ES-I3 (cell line): Measurements from ENCODE around the gene CAMK4.

Experiments used
- H3K36me3 ChIP-seq: 2 replicates; pipeline ENCODE4 v1.6.1; 2013; ENCODE audit warnings: mild to moderate bottlenecking, low read length, control low read depth, moderate library complexity; ENCODE audit not compliant: insufficient read depth
- H3K4me1 ChIP-seq: 2 replicates; pipeline ENCODE4 v1.6.1; 2013; ENCODE audit warnings: mild to moderate bottlenecking, control low read depth, low read length; ENCODE audit not compliant: insufficient read depth
- H3K9ac ChIP-seq: 2 replicates; pipeline ENCODE4 v1.6.1; 2013; ENCODE audit warnings: low read depth, mild to moderate bottlenecking, low read length, moderate library complexity
- H3K9me3 ChIP-seq: 2 replicates; pipeline ENCODE4 v1.6.1; 2013; ENCODE audit warnings: mild to moderate bottlenecking, low read length, moderate library complexity; ENCODE audit not compliant: control insufficient read depth, insufficient read depth

The CAMK4 gene

DNA sequence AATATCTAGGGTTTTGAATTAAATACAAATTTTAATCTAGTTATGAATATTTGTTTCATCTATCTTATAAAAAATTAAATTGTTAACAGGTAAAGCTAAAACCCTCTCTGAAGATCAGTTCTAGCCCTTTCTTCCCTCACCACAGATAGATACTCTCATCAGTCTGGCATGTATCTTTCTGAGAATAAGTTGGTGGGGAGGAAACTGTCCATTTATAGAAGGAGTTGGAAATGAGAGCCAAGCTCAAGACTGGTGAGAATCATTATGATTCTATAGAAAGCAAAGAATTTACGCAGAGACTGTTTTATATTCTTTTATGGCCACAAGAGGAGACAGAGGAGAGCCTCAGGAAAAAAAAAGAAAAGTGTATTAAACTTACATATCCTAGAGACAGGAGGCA lies 229.1 kb downstream of the CAMK4 start:
- no peak overlapping the region for H3K9ac ChIP-seq
- H3K9me3 ChIP-seq, result no peaks in the 10 kb centered on the region
- no peaks in the 10 kb centered on the region for H3K36me3 ChIP-seq

DNA sequence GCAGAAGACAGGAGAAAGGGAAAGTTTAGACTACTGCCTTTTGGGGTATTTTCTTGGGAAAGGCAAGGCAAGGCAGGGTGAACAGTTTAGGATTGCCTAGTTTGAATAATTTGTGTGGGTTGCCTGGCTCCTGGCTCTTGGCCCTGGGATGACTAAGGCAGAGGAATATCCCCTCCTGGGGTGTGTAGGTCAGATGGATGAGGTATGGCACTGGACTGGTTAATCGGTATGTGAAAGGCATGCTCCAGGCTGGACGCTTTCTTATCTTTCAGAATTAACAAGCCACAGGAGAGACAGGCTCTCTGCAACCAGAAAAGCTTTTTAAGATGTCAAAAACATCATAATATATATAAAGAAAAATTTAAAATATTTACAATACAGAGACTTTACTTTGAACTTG lies 229.6 kb downstream of the CAMK4 start:
- Histone ChIP-seq H3K9ac (no peak overlapping the region), H3K36me3 (no peaks in the 10 kb centered on the region), H3K9me3 (no peaks in the 10 kb centered on the region), H3K4me1 (no peaks in the 10 kb centered on the region)

More for the DNA sequence above, 229.1 kb downstream of the CAMK4 start:
- H3K4me1 ChIP-seq, result no peaks in the 10 kb centered on the region

GRCh38 chr5:111454198-111454622 lies 230.0 kb downstream of the CAMK4 start:
- H3K36me3 ChIP-seq, result no peaks in the 10 kb centered on the region
- no peak overlapping the region for H3K9ac ChIP-seq
- H3K4me1 ChIP-seq, result no peaks in the 10 kb centered on the region

DNA sequence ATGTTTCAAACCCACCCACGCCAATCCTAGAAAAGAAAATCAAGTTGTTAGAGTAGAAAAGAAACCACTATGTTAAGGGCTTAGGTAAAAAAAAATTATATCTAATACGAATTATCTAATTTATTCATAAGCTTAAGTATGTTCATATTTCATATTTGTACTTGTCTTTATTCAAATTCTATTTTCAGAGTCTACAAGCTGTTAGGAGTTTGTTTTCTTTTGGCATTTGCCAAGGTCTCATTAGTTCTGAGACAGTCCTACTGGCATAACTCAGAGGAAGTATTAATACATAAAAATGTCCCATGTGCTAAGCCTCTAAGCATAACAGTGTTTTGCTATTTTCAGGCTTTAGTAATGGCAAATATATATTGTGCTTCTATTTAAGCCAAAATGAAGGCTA lies 230.6 kb downstream of the CAMK4 start:
- Histone ChIP-seq H3K9ac (no peak overlapping the region), H3K36me3 (no peaks in the 10 kb centered on the region), H3K4me1 (no peaks in the 10 kb centered on the region), H3K9me3 (no peaks in the 10 kb centered on the region)

More at GRCh38 chr5:111454198-111454622, 230.0 kb downstream of the CAMK4 start:
- H3K9me3 ChIP-seq, result no peaks in the 10 kb centered on the region

DNA sequence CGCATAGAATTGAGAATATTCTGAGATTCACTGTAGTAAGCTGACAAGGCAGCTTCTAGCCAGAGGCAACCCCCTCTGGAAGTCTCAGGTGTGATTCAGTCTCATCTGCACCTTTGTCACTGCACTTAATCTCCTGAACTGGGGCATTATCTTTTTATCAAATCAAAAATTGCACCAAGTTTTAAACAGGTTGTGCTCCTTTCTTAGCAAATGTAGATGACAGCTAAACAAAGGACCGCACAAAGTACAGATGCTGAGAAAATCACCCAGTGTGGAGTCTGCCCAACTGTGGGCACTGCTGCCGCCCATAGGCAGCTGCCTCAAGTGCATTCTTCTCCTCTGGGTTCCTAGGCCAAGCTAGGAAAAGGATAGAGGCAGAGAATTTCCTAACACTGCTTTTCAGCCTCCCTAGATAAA lies 237.1 kb downstream of the CAMK4 start:
- no peaks in the 10 kb centered on the region for H3K36me3 ChIP-seq
- H3K9me3 ChIP-seq, result no peaks in the 10 kb centered on the region
- no peak overlapping the region for H3K9ac ChIP-seq
- peaks cover 5% of the 10 kb centered on the region for H3K4me1 ChIP-seq

DNA sequence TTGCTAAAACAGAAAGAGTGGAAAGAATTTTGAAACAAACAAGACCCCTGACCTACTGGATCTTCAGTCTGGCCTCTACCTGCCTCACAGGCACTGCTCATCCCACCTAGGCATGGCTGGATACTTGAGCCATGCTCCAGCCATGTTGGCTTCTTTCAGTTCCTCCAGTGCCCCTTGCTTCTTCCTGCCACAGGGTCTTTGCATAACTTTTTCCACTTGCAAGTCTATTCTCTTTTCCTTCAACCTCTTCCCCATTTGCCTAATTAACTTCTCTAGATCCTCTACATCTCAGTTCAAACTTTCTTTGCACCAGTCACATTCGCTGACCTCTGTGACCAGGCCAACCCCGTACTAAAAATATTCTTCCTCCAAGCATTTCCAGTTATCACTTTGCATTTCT lies 237.8 kb downstream of the CAMK4 start:
- no peaks in the 10 kb centered on the region for H3K9me3 ChIP-seq
- no peaks in the 10 kb centered on the region for H3K36me3 ChIP-seq
- H3K4me1 ChIP-seq, result peaks cover 5% of the 10 kb centered on the region
- H3K9ac ChIP-seq, result no peak overlapping the region

- H3K36me3 ChIP-seq, result no peaks in the 10 kb centered on the region
- H3K9ac ChIP-seq, result no peak overlapping the region
- no peaks in the 10 kb centered on the region for H3K9me3 ChIP-seq
- H3K4me1 ChIP-seq, result peaks cover 5% of the 10 kb centered on the region
Measured at GRCh38 chr5:111463311-111463710, 239.1 kb downstream of the CAMK4 start.

DNA sequence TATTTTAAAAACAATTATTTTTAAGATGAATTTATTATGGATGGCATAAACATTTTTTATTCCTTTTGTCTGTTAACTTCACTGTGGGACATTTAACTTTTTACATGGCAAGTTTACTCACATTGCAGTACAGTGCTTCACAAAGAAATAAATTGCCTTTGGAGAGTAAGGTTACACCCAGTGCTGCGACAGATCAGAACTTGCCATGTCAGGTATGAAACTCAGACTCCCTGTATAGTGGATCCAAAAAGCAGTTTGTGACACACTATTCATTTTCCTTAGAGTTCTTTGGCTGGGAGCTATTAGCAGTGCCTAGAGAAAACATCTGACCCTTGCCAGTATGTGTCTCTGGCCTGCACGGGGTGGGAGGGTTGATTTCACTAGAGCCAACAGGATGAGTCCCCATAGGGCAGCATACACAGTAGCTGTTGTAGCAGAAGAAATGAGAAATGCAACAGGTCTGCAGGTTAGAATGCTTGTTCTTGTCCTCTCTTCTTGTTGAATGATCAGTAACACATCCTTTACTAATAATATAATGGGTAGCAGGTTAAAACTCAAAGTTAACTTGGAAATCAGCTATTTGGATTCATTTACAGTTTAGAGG lies 245.2 kb downstream of the CAMK4 start:
- Histone ChIP-seq H3K9ac (no peak overlapping the region), H3K36me3 (no peaks in the 10 kb centered on the region), H3K4me1 (no peaks in the 10 kb centered on the region), H3K9me3 (0 out of 2 replicates have a peak, but pooled peaks cover 3% of the 10 kb centered on the region)

- Histone ChIP-seq H3K4me1 (no peaks in the 10 kb centered on the region), H3K36me3 (no peaks in the 10 kb centered on the region), H3K9me3 (0 out of 2 replicates have a peak, but pooled peaks cover 3% of the 10 kb centered on the region), H3K9ac (no peak overlapping the region)
Measured at GRCh38 chr5:111469903-111470302, 245.7 kb downstream of the CAMK4 start.

- H3K9ac ChIP-seq, result no peak overlapping the region
- 0 out of 2 replicates have a peak, but pooled peaks cover 3% of the 10 kb centered on the region for H3K9me3 ChIP-seq
- no peaks in the 10 kb centered on the region for H3K36me3 ChIP-seq
- no peaks in the 10 kb centered on the region for H3K4me1 ChIP-seq
Measured at GRCh38 chr5:111472096-111472495, 247.9 kb downstream of the CAMK4 start.

- Histone ChIP-seq H3K9me3 (0 out of 2 replicates have a peak, but pooled peaks cover 3% of the 10 kb centered on the region), H3K9ac (no peak overlapping the region), H3K36me3 (no peaks in the 10 kb centered on the region), H3K4me1 (no peaks in the 10 kb centered on the region)
Measured at GRCh38 chr5:111472579-111472978, 248.4 kb downstream of the CAMK4 start.

GRCh38 chr5:111478266-111478665 lies 254.1 kb downstream of the CAMK4 start:
- Histone ChIP-seq H3K4me1 (no peaks in the 10 kb centered on the region), H3K36me3 (no peaks in the 10 kb centered on the region), H3K9me3 (no peaks in the 10 kb centered on the region), H3K9ac (no peak overlapping the region)

- no peak overlapping the region for H3K9ac ChIP-seq
- H3K36me3 ChIP-seq, result no peaks in the 10 kb centered on the region
- H3K9me3 ChIP-seq, result no peaks in the 10 kb centered on the region
- no peaks in the 10 kb centered on the region for H3K4me1 ChIP-seq
Measured at GRCh38 chr5:111478898-111479297, 254.7 kb downstream of the CAMK4 start.

DNA sequence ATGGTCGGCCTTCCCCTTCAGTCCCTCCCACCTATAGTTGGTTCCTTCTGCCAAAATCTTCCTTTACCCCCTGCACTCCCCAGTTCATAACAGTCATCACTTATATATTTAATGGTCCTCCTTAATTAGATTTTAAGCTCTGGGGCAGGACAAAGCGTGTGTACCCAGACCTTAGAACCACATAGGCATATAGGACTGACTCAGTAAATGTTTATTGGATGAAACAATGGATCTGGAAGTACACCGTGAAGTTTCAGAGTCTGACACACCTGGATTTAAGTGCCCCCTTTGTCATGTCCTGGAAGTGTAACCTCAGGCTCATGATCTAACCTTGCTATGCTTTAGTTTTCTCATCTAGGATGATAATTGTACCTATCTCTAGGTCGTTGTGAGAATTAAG lies 256.2 kb downstream of the CAMK4 start:
- Histone ChIP-seq H3K4me1 (no peaks in the 10 kb centered on the region), H3K36me3 (no peaks in the 10 kb centered on the region), H3K9ac (no peak overlapping the region), H3K9me3 (no peaks in the 10 kb centered on the region)

- Histone ChIP-seq H3K9ac (no peak overlapping the region), H3K4me1 (no peaks in the 10 kb centered on the region; the same call in 1 of the 2 replicates)
Measured at GRCh38 chr5:111486055-111486454, 261.9 kb downstream of the CAMK4 start.

More at GRCh38 chr5:111486055-111486454, 261.9 kb downstream of the CAMK4 start:
- no peaks in the 10 kb centered on the region for H3K9me3 ChIP-seq
- H3K36me3 ChIP-seq, result no peaks in the 10 kb centered on the region
